ENCODE data around the gene WDR5B.
"Not testable (repeated sequence)": the region's sequence is repeated elsewhere in the genome, so short reads cannot be mapped to it uniquely, and the experiment has no call there.

Gene WDR5B

GRCh38 chr3:122406198-122406597 is 9.7 kb downstream of the WDR5B start:
- DNase-seq, result no peak

- DNase-seq, result no peak
Measured at GRCh38 chr3:122405015-122405414, 10.8 kb downstream of the WDR5B start.

- no peak for DNase-seq
Measured at GRCh38 chr3:122403489-122403888, 12.4 kb downstream of the WDR5B start.

GRCh38 chr3:122398920-122399319 is 16.9 kb downstream of the WDR5B start:
- DNase-seq, result no peak

- DNase-seq, result no peak
Measured at GRCh38 chr3:122397201-122397600, 18.7 kb downstream of the WDR5B start.

- no peak for DNase-seq
Measured at GRCh38 chr3:122396511-122396910, 19.4 kb downstream of the WDR5B start.

- DNase-seq, result no peak
Measured at GRCh38 chr3:122395582-122395981, 20.3 kb downstream of the WDR5B start.

GRCh38 chr3:122394173-122394572 is 21.7 kb downstream of the WDR5B start:
- DNase-seq, result no peak

GRCh38 chr3:122392868-122393844 is 22.7 kb downstream of the WDR5B start:
- DNase-seq, result no peak

GRCh38 chr3:122391681-122392446 is 24.0 kb downstream of the WDR5B start:
- DNase-seq, result no peak

- DNase-seq, result no peak
Measured at GRCh38 chr3:122390665-122391064, 25.2 kb downstream of the WDR5B start.

GRCh38 chr3:122389892-122390291 is 26.0 kb downstream of the WDR5B start:
- no peak for DNase-seq

GRCh38 chr3:122389197-122389596 is 26.7 kb downstream of the WDR5B start:
- DNase-seq, result no peak

- DNase-seq, result no peak
Measured at GRCh38 chr3:122387709-122388108, 28.2 kb downstream of the WDR5B start.

- peak; percentile 81 to 93 (median 86) for DNase-seq
Measured at GRCh38 chr3:122383771-122384697, 31.8 kb downstream of the WDR5B start, which contains the start of gene FAM162A. FAM162A (plus strand) TSS chr3:122384182; CDS start chr3:122384266, 84 bp downstream.

GRCh38 chr3:122382888-122383666 is 32.8 kb downstream of the WDR5B start, which contains the start of gene MIX23:
MIX23 (minus strand) TSS chr3:122383231; CDS start chr3:122383224, 7 bp downstream.
- DNase-seq, result peak; percentile 50 to 75 (median 66)

- no peak for DNase-seq
Measured at GRCh38 chr3:122377975-122378374, 37.9 kb downstream of the WDR5B start.

GRCh38 chr3:122374034-122374433 is 41.8 kb downstream of the WDR5B start:
- no peak for DNase-seq

- DNase-seq, result no peak
Measured at GRCh38 chr3:122366379-122366749, 49.5 kb downstream of the WDR5B start.

GRCh38 chr3:122365582-122366378 is 50.1 kb downstream of the WDR5B start:
- not testable (repeated sequence) for DNase-seq

GRCh38 chr3:122365073-122365472 is 50.8 kb downstream of the WDR5B start:
- DNase-seq, result no peak

All from activated naive CD4-positive, alpha-beta T cell (primary cell).